ENCODE data around the gene PDGFA. TPM values are rescaled to one million over a fixed set of nuclear protein-coding genes. Genes with fewer than 3 reads are reported as not detected.

Gene PDGFA
- total and polyA plus RNA-seq, 8 donors = 11.1 to 93.0 (median 41.8) TPM

GRCh38 chr7:516606-517456, 2.8 kb downstream of the PDGFA start:
- peaks cover 0 to 15% (median 7%) of the 10 kb centered on the region in 4 donors for H3K36me3 ChIP-seq
- no peak for TF ChIP-seq CTCF (IDR thresholded peaks at IDR 0.05)
- TF ChIP-seq POLR2A (IDR thresholded peaks at IDR 0.05) = no peak
- peak in 2 of 3 donors; percentile 9 to 51 for TF ChIP-seq POLR2AphosphoS5 (IDR thresholded peaks at IDR 0.05)
- TF ChIP-seq EP300 (IDR thresholded peaks at IDR 0.05) = no peak
- peaks cover 0 to 65% (median 36%) of the 10 kb centered on the region in 3 donors for H3K27me3 ChIP-seq
- DNase-seq = peak; percentile 72 to 83
- intact Hi-C loops (cut with DNase I; ENCODE audit: low total_unique reads) = loop anchor here (10.0 kb wide), 1 partner anchor 182 kb away; no protein-coding TSS in a partner anchor
- peak overlapping the region; percentile 67 to 85 (median 76) for H3K4me3 ChIP-seq
- peak overlapping the region; percentile 92 to 95 (median 94) for H3K27ac ChIP-seq
- peaks cover 66 to 88% (median 86%) of the 10 kb centered on the region in 4 donors for H3K4me1 ChIP-seq
- no peaks in the 10 kb centered on the region for H3K9me3 ChIP-seq
- 1 to 5% (median 2%) methylated on average over 31 to 83 of the region's 83 CpGs for WGBS, 5 donors

GRCh38 chr7:516216-516605, 3.4 kb downstream of the PDGFA start:
- Histone ChIP-seq H3K4me1 (peaks cover 60 to 86% (median 82%) of the 10 kb centered on the region in 4 donors), H3K27me3 (peaks cover 0 to 59% (median 30%) of the 10 kb centered on the region in 3 donors), H3K27ac (peak overlapping the region; percentile 29 to 95 (median 92)), H3K4me3 (peak overlapping the region; percentile 67 to 85 (median 76)), H3K9me3 (no peaks in the 10 kb centered on the region), H3K36me3 (peaks cover 0 to 21% (median 13%) of the 10 kb centered on the region in 4 donors)
- no peak for TF ChIP-seq POLR2A (IDR thresholded peaks at IDR 0.05)
- TF ChIP-seq CTCF (IDR thresholded peaks at IDR 0.05) = no peak
- TF ChIP-seq POLR2AphosphoS5 (IDR thresholded peaks at IDR 0.05) = no peak
- TF ChIP-seq EP300 (IDR thresholded peaks at IDR 0.05) = no peak
- intact Hi-C loops (cut with DNase I; ENCODE audit: low total_unique reads) = loop anchor here (10.0 kb wide), 1 partner anchor 181 kb away; no protein-coding TSS in a partner anchor
- WGBS, 5 donors = 23 to 39% (median 24%) methylated on average over 13 of the region's 13 CpGs
- DNase-seq = peak in 1 of 2 donors; percentile 53

- whole genome bisulfite sequencing, 5 donors = 39 to 75% (median 54%) methylated on average over 10 of the region's 10 CpGs
- no peaks in the 10 kb centered on the region for H3K9me3 ChIP-seq
- H3K4me1 ChIP-seq = peaks cover 54 to 83% (median 78%) of the 10 kb centered on the region in 4 donors
- H3K36me3 ChIP-seq = peaks cover 0 to 27% (median 19%) of the 10 kb centered on the region in 4 donors
- H3K27ac ChIP-seq = peak overlapping the region in 4 of 5 donors; percentile 92 to 95 (median 94)
- no peak for DNase-seq
- intact Hi-C loops (cut with DNase I; ENCODE audit: low total_unique reads) = loop anchor here (10.0 kb wide), 1 partner anchor 181 kb away; no protein-coding TSS in a partner anchor
- peaks cover 0 to 53% (median 24%) of the 10 kb centered on the region in 3 donors for H3K27me3 ChIP-seq
- peak overlapping the region in 2 of 4 donors; percentile 76 to 85 for H3K4me3 ChIP-seq
- TF ChIP-seq CTCF (IDR thresholded peaks at IDR 0.05) (no peak), EP300 (IDR thresholded peaks at IDR 0.05) (no peak), POLR2AphosphoS5 (IDR thresholded peaks at IDR 0.05) (no peak), POLR2A (IDR thresholded peaks at IDR 0.05) (no peak)
Observed at GRCh38 chr7:515628-516027, 4.0 kb downstream of the PDGFA start.
